ENCODE data around the gene SCT.

The SCT gene

DNA sequence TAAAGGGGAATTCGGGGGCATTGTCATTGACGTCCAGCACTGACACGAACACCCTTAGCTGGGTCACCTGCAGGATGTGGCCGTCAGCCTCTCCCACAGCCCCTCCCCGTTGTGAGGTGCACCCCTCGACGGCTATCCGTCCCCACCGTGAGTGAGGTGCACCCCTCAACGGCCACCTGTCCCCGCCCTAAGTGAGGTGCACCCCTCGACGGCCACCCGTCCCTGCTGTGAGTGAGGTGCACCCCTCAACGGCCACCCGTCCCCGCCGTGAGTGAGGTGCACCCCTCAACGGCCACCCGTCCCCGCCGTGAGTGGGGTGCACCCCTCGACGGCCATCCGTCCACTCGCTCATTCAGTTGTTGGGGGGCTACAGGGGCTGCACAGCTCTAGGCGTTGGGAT is 5.1 kb downstream of the SCT start:
- no peaks in the 10 kb centered on the region for H3K9me3 Mint-ChIP-seq

GRCh38 chr11:620935-621814 is 5.8 kb downstream of the SCT start:
- peaks cover 24% of the 10 kb centered on the region for H3K27me3 Mint-ChIP-seq
- no peaks in the 10 kb centered on the region for H3K9me3 Mint-ChIP-seq
- H3K36me3 Mint-ChIP-seq (ENCODE audit: low read depth): peaks cover 48% of the 10 kb centered on the region
- no peak overlapping the region for H3K27ac Mint-ChIP-seq
- H3K4me3 Mint-ChIP-seq: no peak overlapping the region
- H3K4me1 Mint-ChIP-seq (ENCODE audit: low read depth): peaks cover 58% of the 10 kb centered on the region
- intact Hi-C loops (cut with micrococcal nuclease): no loop called here

More for the DNA sequence above, 5.1 kb downstream of the SCT start:
- Mint-ChIP-seq H3K27ac (no peak overlapping the region), H3K27me3 (peaks cover 30% of the 10 kb centered on the region), H3K4me3 (no peak overlapping the region), H3K36me3 (ENCODE audit: low read depth) (peaks cover 48% of the 10 kb centered on the region), H3K4me1 (ENCODE audit: low read depth) (peaks cover 51% of the 10 kb centered on the region)
- intact Hi-C loops (cut with micrococcal nuclease): no loop called here

DNA sequence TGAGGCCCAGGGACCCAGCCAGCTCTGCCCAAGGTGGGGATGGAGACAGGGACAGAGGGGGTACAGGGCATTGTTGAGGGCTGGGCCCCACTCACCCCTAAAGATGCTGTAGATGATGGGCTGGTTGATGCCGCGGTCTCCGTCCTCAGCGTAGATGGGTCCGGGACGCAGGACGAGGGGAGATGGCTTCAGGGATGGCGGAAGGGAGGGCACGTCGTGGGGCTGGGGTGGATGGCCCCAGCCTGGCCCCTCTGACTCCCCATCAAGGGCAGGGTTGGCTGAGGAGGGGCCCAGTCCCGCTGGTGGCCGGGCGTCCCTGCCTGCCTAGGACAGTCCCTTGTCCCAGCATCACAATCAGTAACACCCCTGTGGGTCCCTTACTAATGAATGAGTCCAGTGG is 6.8 kb downstream of the SCT start:
- H3K27ac Mint-ChIP-seq: no peak overlapping the region
- H3K27me3 Mint-ChIP-seq: peaks cover 14% of the 10 kb centered on the region
- intact Hi-C loops (cut with micrococcal nuclease): no loop called here
- H3K4me1 Mint-ChIP-seq (ENCODE audit: low read depth): peaks cover 59% of the 10 kb centered on the region
- H3K9me3 Mint-ChIP-seq: no peaks in the 10 kb centered on the region
- H3K4me3 Mint-ChIP-seq: no peak overlapping the region
- H3K36me3 Mint-ChIP-seq (ENCODE audit: low read depth): peaks cover 52% of the 10 kb centered on the region

GRCh38 chr11:619628-620050 is 7.3 kb downstream of the SCT start:
- H3K36me3 Mint-ChIP-seq (ENCODE audit: low read depth): peaks cover 58% of the 10 kb centered on the region
- H3K4me1 Mint-ChIP-seq (ENCODE audit: low read depth): peaks cover 63% of the 10 kb centered on the region
- intact Hi-C loops (cut with micrococcal nuclease): loop anchor here (5.0 kb wide), 1 partner anchor 42 kb away; the partner anchor contains the start of gene PHRF1
- peaks cover 8% of the 10 kb centered on the region for H3K27me3 Mint-ChIP-seq
- no peak overlapping the region for H3K27ac Mint-ChIP-seq
- no peak overlapping the region for H3K4me3 Mint-ChIP-seq
- no peaks in the 10 kb centered on the region for H3K9me3 Mint-ChIP-seq

DNA sequence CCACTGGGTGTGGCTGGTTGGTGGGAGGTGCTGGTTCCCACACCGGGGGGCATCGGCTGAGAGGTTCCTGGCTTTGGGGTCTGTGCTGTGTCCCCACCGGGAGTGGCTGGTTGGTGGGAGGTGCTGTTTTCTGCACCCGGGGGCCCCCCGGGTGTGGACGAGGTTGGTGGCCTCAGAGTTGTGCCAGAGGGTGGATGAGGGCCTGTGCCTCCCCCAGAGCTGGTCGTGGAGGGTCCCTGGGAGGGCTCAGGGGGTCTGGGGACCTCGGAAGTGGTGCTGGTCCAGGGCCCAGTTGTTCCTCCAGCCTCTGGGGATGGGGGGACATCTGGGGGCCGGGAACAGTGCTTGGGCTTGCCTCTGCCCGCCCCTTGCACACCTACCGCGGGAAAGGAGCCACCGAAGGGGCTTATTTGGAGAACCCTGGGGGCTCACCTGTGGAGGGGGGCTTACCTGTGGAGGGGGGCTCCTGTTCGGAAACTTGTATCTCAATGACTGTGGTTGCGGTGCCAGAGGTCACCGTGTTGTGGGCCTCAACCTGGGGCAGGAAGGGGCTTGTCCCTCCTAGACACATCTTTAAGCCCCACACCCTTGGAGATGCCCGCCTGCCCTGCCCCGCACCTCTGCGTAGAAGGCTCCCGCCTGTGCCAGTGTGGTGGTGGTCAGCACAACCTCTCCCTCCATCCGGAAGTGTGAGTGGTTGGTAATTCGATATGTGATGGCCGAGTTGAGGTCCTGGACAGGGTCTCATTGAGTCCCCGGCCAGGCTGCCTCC is 7.9 kb downstream of the SCT start:
- intact Hi-C loops (cut with micrococcal nuclease): loop anchor here (5.0 kb wide), 1 partner anchor 42 kb away; the partner anchor contains the start of gene PHRF1
- Mint-ChIP-seq H3K9me3 (no peaks in the 10 kb centered on the region), H3K36me3 (ENCODE audit: low read depth) (peaks cover 64% of the 10 kb centered on the region), H3K27me3 (peaks cover 6% of the 10 kb centered on the region), H3K4me3 (peak overlapping the region; percentile 6), H3K27ac (peak overlapping the region; percentile 75), H3K4me1 (ENCODE audit: low read depth) (peaks cover 69% of the 10 kb centered on the region)

DNA sequence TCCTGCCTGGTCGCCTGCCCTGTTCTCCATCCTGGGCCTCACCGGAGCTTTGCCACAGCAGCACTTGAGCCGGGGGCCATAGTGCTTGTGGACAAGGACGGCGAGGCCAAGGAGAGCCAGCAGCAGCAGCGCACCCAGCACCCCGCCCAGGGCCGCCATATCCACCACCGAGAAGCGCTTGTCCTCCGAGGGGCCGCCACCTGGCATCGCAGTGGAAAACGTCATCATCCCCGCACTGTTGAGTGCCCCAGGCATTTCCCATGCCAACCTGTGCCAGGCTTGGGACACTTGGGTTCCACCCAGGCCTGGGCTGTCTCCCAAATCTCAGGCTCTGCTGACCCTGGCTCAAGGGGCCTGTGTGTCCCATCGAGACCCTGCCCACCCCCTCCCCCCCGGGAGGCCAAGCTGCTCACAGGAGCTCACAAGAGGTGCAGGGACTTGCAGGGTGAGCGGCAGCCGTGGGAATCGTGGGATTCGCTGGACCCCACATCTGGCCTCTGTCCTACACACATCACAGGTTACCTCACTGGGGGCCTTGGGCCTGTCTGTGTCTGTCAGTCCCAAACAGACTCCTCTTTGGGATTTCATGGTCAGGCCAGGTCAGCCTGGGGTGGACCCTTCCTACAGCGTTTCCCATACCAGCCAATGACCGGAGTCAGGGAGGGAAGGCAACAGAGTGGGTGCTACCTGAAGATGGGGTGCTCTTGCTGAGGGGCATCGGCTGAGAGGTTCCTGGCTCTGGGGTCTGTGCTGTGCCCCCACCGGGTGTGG is 8.9 kb downstream of the SCT start:
- peaks cover 70% of the 10 kb centered on the region for H3K4me1 Mint-ChIP-seq (ENCODE audit: low read depth)
- intact Hi-C loops (cut with micrococcal nuclease): loop anchor here (2.0 to 5.0 kb wide), 2 partner anchors 41 to 77 kb away; partner anchors contain the start of genes DEAF1, PHRF1 and TMEM80
- peaks cover 67% of the 10 kb centered on the region for H3K36me3 Mint-ChIP-seq (ENCODE audit: low read depth)
- H3K27me3 Mint-ChIP-seq: no peaks in the 10 kb centered on the region
- no peaks in the 10 kb centered on the region for H3K9me3 Mint-ChIP-seq
- no peak overlapping the region for H3K4me3 Mint-ChIP-seq
- H3K27ac Mint-ChIP-seq: peak overlapping the region; percentile 75

GRCh38 chr11:617199-617911 is 9.6 kb downstream of the SCT start:
- H3K9me3 Mint-ChIP-seq: no peaks in the 10 kb centered on the region
- H3K27ac Mint-ChIP-seq: peak overlapping the region; percentile 95
- no peaks in the 10 kb centered on the region for H3K27me3 Mint-ChIP-seq
- intact Hi-C loops (cut with micrococcal nuclease): loop anchor here (2.0 to 5.0 kb wide), 2 partner anchors 40 to 77 kb away; partner anchors contain the start of genes DEAF1, PHRF1 and TMEM80
- H3K4me1 Mint-ChIP-seq (ENCODE audit: low read depth): peaks cover 78% of the 10 kb centered on the region
- peaks cover 67% of the 10 kb centered on the region for H3K36me3 Mint-ChIP-seq (ENCODE audit: low read depth)
- H3K4me3 Mint-ChIP-seq: peak overlapping the region; percentile 86

- peak overlapping the region; percentile 95 for H3K27ac Mint-ChIP-seq
- H3K36me3 Mint-ChIP-seq (ENCODE audit: low read depth): peaks cover 68% of the 10 kb centered on the region
- no peaks in the 10 kb centered on the region for H3K27me3 Mint-ChIP-seq
- peak overlapping the region; percentile 86 for H3K4me3 Mint-ChIP-seq
- peaks cover 77% of the 10 kb centered on the region for H3K4me1 Mint-ChIP-seq (ENCODE audit: low read depth)
- H3K9me3 Mint-ChIP-seq: no peaks in the 10 kb centered on the region
- intact Hi-C loops (cut with micrococcal nuclease): loop anchor here (2.0 to 5.0 kb wide), 2 partner anchors 39 to 78 kb away; partner anchors contain the start of genes DEAF1, PHRF1 and TMEM80
Observed at GRCh38 chr11:616320-617198, 10.4 kb downstream of the SCT start.

- no peaks in the 10 kb centered on the region for H3K27me3 Mint-ChIP-seq
- peak within 1 kb of the TSS; percentile 95 for H3K27ac Mint-ChIP-seq
- intact Hi-C loops (cut with micrococcal nuclease): loop anchor here (2.0 to 5.0 kb wide), 2 partner anchors 38 to 79 kb away; partner anchors contain the start of genes DEAF1, PHRF1 and TMEM80
- H3K4me3 Mint-ChIP-seq: peak within 1 kb of the TSS; percentile 86
- H3K9me3 Mint-ChIP-seq: no peaks in the 10 kb centered on the region
- peaks cover 69% of the 10 kb centered on the region for H3K4me1 Mint-ChIP-seq (ENCODE audit: low read depth)
- H3K36me3 Mint-ChIP-seq (ENCODE audit: low read depth): peaks cover 76% of the 10 kb centered on the region
Observed at GRCh38 chr11:615504-616319, 11.3 kb downstream of the SCT start, which contains the start of gene IRF7. Gene IRF7 (minus strand): TSS chr11:615950. CDS start chr11:615364, 586 bp downstream.

GRCh38 chr11:614623-615503 is 12.1 kb downstream of the SCT start:
- peak overlapping the region; percentile 86 for H3K4me3 Mint-ChIP-seq
- H3K4me1 Mint-ChIP-seq (ENCODE audit: low read depth): peaks cover 60% of the 10 kb centered on the region
- H3K27me3 Mint-ChIP-seq: no peaks in the 10 kb centered on the region
- peak overlapping the region; percentile 95 for H3K27ac Mint-ChIP-seq
- intact Hi-C loops (cut with micrococcal nuclease): loop anchor here (5.0 kb wide), 1 partner anchor 38 kb away; the partner anchor contains the start of gene PHRF1
- peaks cover 81% of the 10 kb centered on the region for H3K36me3 Mint-ChIP-seq (ENCODE audit: low read depth)
- H3K9me3 Mint-ChIP-seq: no peaks in the 10 kb centered on the region
